OCI-LY1 (cell line): Measurements from ENCODE around the gene KLHL35.

Experiments
- H2AFZ ChIP-seq: fragments of 200-600 bp; sonication (generic), shearing (Covaris generic); 2 replicates; pipeline ENCODE4 v1.6.0; 2014; ENCODE audit warnings: antibody characterized with exemption, mild to moderate bottlenecking, low read length
- H3F3A ChIP-seq: fragments of 200-600 bp; sonication (generic), shearing (Covaris generic); 2 replicates; pipeline ENCODE4 v1.6.0; 2014; ENCODE audit warnings: mild to moderate bottlenecking, antibody characterized with exemption, low read length, moderate library complexity; ENCODE audit not compliant: insufficient read depth
- H3K27ac ChIP-seq: fragments of 200-600 bp; sonication (generic); 2 replicates; pipeline ENCODE4 v1.5.1; 2014; ENCODE audit warnings: low read length, mixed run types, mild to moderate bottlenecking, low read depth; ENCODE audit not compliant: poor library complexity, severe bottlenecking
- H3K27me3 ChIP-seq: fragments of 200-600 bp; sonication (generic); 2 replicates; pipeline ENCODE4 v1.6.0; 2014; ENCODE audit warnings: antibody characterized with exemption, mild to moderate bottlenecking, low read length, moderate library complexity; ENCODE audit not compliant: insufficient read depth
- H3K36me3 ChIP-seq: fragments of 200-600 bp; sonication (generic); 2 replicates; pipeline ENCODE4 v1.6.1; 2014; ENCODE audit warnings: mild to moderate bottlenecking, antibody characterized with exemption, low read length, moderate library complexity, mixed read lengths; ENCODE audit not compliant: insufficient read depth
- H3K4me1 ChIP-seq: fragments of 200-600 bp; sonication (generic); 2 replicates; pipeline ENCODE4 v1.5.1; 2014; ENCODE audit warnings: mild to moderate bottlenecking, low read length, moderate library complexity; ENCODE audit not compliant: insufficient read depth, severe bottlenecking
- H3K4me2 ChIP-seq: fragments of 200-600 bp; sonication (generic), shearing (Covaris generic); 2 replicates; pipeline ENCODE4 v1.6.1; 2014; ENCODE audit warnings: low read length
- H3K4me3 ChIP-seq: fragments of 200-600 bp; sonication (generic); 2 replicates; pipeline ENCODE4 v1.5.1; 2014; ENCODE audit warnings: low read length, low read depth, mild to moderate bottlenecking, mixed read lengths; ENCODE audit not compliant: poor library complexity, severe bottlenecking
- H3K79me2 ChIP-seq: fragments of 200-600 bp; shearing (Covaris generic); 2 replicates; pipeline ENCODE4 v1.6.1; 2016; ENCODE audit warnings: mixed run types, low read length, mixed read lengths; ENCODE audit not compliant: insufficient read depth
- H3K9ac ChIP-seq: fragments of 200-600 bp; sonication (generic), shearing (Covaris generic); 2 replicates; pipeline ENCODE4 v1.6.1; 2014; ENCODE audit warnings: mild to moderate bottlenecking, low read length, mixed read lengths
- H3K9me2 ChIP-seq: fragments of 200-600 bp; sonication (generic), shearing (Covaris generic); 2 replicates; pipeline ENCODE4 v1.6.1; 2014; ENCODE audit warnings: low read depth, mild to moderate bottlenecking, low read length, mixed read lengths
- H3K9me3 ChIP-seq: fragments of 200-600 bp; shearing (Covaris generic); 2 replicates; pipeline ENCODE4 v1.6.1; 2014; ENCODE audit warnings: low read length, mixed read lengths
- H4K20me1 ChIP-seq: fragments of 200-600 bp; sonication (generic), shearing (Covaris generic); 2 replicates; pipeline ENCODE4 v1.6.0; 2016; ENCODE audit warnings: mild to moderate bottlenecking, low read length; ENCODE audit not compliant: insufficient read depth
- EZH2 ChIP-seq: fragments of 200-600 bp; sonication (generic), shearing (Covaris generic); IDR thresholded peaks from 2 replicates; pipeline ENCODE4 v1.8.0; 2017; ENCODE audit warnings: borderline replicate concordance, mixed run types, mild to moderate bottlenecking, antibody characterized with exemption, low read length, moderate library complexity, mixed read lengths
- TF ChIP-seq, protein P1 (sequence below): fragments of 200-600 bp; sonication (generic), shearing (Covaris generic); IDR thresholded peaks from 2 replicates; pipeline ENCODE4 v1.5.1; 2017; ENCODE audit warnings: mild to moderate bottlenecking, antibody characterized with exemption, low read length, moderate library complexity, mixed read lengths

The KLHL35 gene

DNA sequence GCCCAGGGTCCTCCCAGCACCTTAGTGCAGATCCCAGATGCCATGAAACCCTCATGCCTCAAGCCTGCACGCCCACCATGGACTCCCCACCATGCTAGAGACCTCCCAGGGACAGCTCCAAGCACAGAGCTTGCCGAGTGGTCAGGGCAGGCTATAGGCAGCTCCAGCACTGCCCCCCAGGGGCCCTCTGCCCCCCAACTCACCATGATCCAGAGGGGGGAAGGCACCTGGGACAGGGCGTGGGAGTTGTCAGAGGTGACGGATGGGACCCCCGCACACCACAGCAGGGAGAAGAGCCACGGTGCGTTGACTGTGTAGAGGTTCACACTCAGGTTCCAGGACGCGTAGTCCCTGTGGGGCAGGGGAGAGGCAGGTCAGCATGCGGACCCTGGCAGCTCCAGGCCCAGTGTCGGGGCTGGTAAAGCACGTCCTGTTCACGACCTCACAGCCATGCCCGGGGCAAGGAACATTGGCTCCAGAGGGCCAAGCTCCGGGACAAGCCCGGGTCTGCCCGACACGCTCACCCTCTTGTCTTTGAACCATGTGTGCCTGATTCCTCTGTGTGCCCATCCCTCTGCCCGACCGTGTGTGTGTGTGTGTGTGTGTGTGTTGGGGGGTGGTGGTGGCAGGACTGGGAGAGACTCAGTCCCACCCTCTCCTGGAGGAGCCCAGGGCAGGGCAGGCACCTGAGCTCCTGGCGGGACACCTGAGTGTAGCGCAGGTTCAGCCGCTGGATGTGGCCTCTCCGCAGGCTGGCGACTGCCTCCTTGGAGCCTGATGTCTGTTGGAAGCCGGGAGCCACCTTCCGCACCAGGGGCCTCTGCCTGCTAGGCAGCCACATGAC lies 8.2 kb upstream of the KLHL35 start:
- no peaks in the 10 kb centered on the region for H3F3A ChIP-seq
- no peaks in the 10 kb centered on the region for H3K79me2 ChIP-seq
- no peaks in the 10 kb centered on the region for H3K4me1 ChIP-seq
- H3K4me2 ChIP-seq: no peak overlapping the region
- no peaks in the 10 kb centered on the region for H3K9me3 ChIP-seq
- H4K20me1 ChIP-seq: no peaks in the 10 kb centered on the region
- TF ChIP-seq, protein P1, sequence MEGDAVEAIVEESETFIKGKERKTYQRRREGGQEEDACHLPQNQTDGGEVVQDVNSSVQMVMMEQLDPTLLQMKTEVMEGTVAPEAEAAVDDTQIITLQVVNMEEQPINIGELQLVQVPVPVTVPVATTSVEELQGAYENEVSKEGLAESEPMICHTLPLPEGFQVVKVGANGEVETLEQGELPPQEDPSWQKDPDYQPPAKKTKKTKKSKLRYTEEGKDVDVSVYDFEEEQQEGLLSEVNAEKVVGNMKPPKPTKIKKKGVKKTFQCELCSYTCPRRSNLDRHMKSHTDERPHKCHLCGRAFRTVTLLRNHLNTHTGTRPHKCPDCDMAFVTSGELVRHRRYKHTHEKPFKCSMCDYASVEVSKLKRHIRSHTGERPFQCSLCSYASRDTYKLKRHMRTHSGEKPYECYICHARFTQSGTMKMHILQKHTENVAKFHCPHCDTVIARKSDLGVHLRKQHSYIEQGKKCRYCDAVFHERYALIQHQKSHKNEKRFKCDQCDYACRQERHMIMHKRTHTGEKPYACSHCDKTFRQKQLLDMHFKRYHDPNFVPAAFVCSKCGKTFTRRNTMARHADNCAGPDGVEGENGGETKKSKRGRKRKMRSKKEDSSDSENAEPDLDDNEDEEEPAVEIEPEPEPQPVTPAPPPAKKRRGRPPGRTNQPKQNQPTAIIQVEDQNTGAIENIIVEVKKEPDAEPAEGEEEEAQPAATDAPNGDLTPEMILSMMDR: no peak
- no peak for TF ChIP-seq EZH2
- no peak overlapping the region for H3K27ac ChIP-seq
- no peaks in the 10 kb centered on the region for H3K36me3 ChIP-seq
- H3K27me3 ChIP-seq: no peaks in the 10 kb centered on the region
- no peaks in the 10 kb centered on the region for H3K9me2 ChIP-seq
- no peak overlapping the region for H2AFZ ChIP-seq
- no peak overlapping the region for H3K4me3 ChIP-seq
- no peak overlapping the region for H3K9ac ChIP-seq

DNA sequence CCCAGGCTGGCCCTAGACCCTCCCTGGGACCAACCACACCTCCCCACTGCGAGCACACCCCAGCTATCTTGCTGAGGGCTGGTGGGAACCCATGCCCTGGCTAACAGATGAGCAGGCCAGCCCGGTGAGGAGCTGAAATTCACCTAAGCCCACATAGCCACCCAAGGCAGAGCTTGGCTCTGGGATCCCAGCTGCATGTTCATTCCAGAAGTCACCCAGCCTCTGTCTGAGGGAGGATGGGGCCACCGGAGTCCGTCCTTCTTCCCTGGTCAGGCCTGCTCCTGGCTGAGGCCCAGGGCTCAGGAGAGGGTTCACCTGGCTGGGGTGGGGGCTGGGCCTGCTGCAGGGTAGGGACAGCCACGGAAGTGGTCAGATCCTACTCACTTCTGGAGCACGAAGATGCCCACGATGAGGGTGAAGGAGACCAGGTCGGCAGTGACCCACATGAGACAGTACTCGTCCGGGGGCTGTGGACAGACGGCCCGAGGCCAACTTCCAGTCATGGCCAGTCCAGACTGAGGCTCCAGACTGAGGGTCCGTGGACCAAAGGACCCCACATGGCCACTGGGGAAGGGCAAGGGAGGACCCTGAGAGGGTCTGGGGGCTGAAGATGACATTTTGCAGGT lies 6.6 kb upstream of the KLHL35 start:
- no peaks in the 10 kb centered on the region for H3K27me3 ChIP-seq
- no peaks in the 10 kb centered on the region for H3K36me3 ChIP-seq
- H3K4me2 ChIP-seq: no peak overlapping the region
- no peaks in the 10 kb centered on the region for H4K20me1 ChIP-seq
- no peaks in the 10 kb centered on the region for H3K79me2 ChIP-seq
- no peak overlapping the region for H3K27ac ChIP-seq
- no peaks in the 10 kb centered on the region for H3K9me2 ChIP-seq
- no peak overlapping the region for H3K4me3 ChIP-seq
- H3K9me3 ChIP-seq: no peaks in the 10 kb centered on the region
- no peak for TF ChIP-seq EZH2
- TF ChIP-seq, protein P1: no peak
- H3F3A ChIP-seq: no peaks in the 10 kb centered on the region
- no peak overlapping the region for H2AFZ ChIP-seq
- H3K9ac ChIP-seq: no peak overlapping the region
- H3K4me1 ChIP-seq: no peaks in the 10 kb centered on the region

DNA sequence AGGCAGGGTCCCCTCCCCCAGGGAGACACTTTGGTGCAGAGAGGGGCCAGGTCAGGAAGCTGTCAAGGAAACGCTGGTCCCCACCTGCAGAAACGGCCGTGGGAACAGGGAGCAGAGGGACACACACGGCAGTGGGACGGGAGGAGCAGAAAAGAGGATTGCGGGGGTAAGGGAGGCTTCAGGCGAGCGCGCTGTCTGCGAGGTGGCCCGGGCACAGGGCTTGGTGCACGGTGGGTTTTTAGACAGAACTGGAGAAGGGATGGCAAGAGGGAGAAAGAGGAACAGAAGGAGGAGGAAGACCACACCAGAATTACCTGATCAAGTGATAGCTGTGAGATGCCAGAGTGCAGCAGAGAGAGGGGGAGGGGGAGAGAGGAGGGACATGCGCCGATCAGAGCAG lies 6.0 kb upstream of the KLHL35 start:
- no peak overlapping the region for H3K9ac ChIP-seq
- H2AFZ ChIP-seq: no peak overlapping the region
- H3K27me3 ChIP-seq: no peaks in the 10 kb centered on the region
- no peaks in the 10 kb centered on the region for H4K20me1 ChIP-seq
- no peaks in the 10 kb centered on the region for H3K9me2 ChIP-seq
- no peak overlapping the region for H3K27ac ChIP-seq
- H3K79me2 ChIP-seq: no peaks in the 10 kb centered on the region
- H3F3A ChIP-seq: no peaks in the 10 kb centered on the region
- H3K36me3 ChIP-seq: no peaks in the 10 kb centered on the region
- no peak overlapping the region for H3K4me3 ChIP-seq
- H3K4me1 ChIP-seq: no peaks in the 10 kb centered on the region
- H3K9me3 ChIP-seq: no peaks in the 10 kb centered on the region
- H3K4me2 ChIP-seq: no peak overlapping the region
- no peak for TF ChIP-seq EZH2
- TF ChIP-seq, protein P1: no peak
